Measurements from ENCODE around the gene RUNX3.

RUNX3 gene

DNA sequence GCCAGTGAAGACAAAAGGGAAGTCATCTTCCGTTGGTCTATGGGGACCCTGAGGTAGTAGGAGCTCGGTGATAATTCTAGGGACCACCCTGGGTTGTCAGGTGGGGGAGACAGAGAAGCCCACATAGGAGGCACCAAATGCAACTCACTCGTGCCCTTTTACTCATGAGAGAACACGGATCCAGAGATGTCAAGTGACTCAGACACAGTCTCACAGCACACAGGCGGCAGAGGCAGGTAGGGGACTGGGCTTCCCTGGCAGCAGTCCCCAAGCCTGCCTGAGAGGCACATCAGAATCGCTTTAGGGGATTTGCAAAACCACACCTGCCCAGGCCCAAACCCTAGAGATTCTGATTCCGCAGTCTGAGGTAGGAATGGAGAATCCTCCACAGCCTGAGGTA is 31.3 kb upstream of the RUNX3 start (continued):
- no peak for TF ChIP-seq EGR2 (tag by site-specific recombination; IDR thresholded peaks at IDR 0.05; ENCODE audit: low read depth)
- no peak for TF ChIP-seq ZNF341 (tag by site-specific recombination; IDR thresholded peaks at IDR 0.05; ENCODE audit: low read depth)

GRCh38 chr1:24960071-24960801 is 30.2 kb upstream of the RUNX3 start:
- no peak overlapping the region for H3K27ac ChIP-seq (ENCODE audit: extremely low read depth, low read depth, low read length)
- ChIA-PET CTCF (interaction anchor here (0.6 to 1.5 kb wide), 4 partner anchors 9 to 1210 kb away, joined by 3 to 8 read pairs (median 4); partner anchors contain the start of gene ZNF593), POLR2A (no interaction called here)
- no peaks in the 10 kb centered on the region for H3K9me3 ChIP-seq (ENCODE audit: control insufficient read depth, insufficient read depth, low read depth, low read length)
- no peak overlapping the region for H3K4me3 ChIP-seq (ENCODE audit: low read depth, low read length)
- H3K4me1 ChIP-seq (ENCODE audit: control insufficient read depth, insufficient read depth, low read length): no peaks in the 10 kb centered on the region
- TF ChIP-seq ZNF48 (tag by site-specific recombination; IDR thresholded peaks at IDR 0.05) (no peak), INSM2 (tag by site-specific recombination; IDR thresholded peaks at IDR 0.05) (no peak), ZNF664 (tag by site-specific recombination; IDR thresholded peaks at IDR 0.05) (peak; percentile 85)
- TF ChIP-seq, protein P1, sequence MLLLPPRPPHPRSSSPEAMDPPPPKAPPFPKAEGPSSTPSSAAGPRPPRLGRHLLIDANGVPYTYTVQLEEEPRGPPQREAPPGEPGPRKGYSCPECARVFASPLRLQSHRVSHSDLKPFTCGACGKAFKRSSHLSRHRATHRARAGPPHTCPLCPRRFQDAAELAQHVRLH (tag by site-specific recombination; IDR thresholded peaks at IDR 0.05): no peak
- H3K36me3 ChIP-seq (ENCODE audit: control insufficient read depth in 2 of 2, insufficient read depth in 1 of 2, low read length in 2 of 2): no peaks in the 10 kb centered on the region

- ChIA-PET CTCF (interaction anchor here (0.6 to 1.5 kb wide), 3 partner anchors 27 to 1210 kb away, joined by 3 to 8 read pairs (median 3); partner anchors contain the start of gene ZNF593), POLR2A (no interaction called here)
- no peaks in the 10 kb centered on the region for H3K9me3 ChIP-seq (ENCODE audit: control insufficient read depth, insufficient read depth, low read depth, low read length)
- no peaks in the 10 kb centered on the region for H3K36me3 ChIP-seq (ENCODE audit: control insufficient read depth in 2 of 2, insufficient read depth in 1 of 2, low read length in 2 of 2)
- no peak overlapping the region for H3K4me3 ChIP-seq (ENCODE audit: low read depth, low read length)
- no peak overlapping the region for H3K27ac ChIP-seq (ENCODE audit: extremely low read depth, low read depth, low read length)
- no peak for TF ChIP-seq ZNF610 (tag by site-specific recombination; IDR thresholded peaks at IDR 0.05; ENCODE audit: borderline replicate concordance)
- no peak for TF ChIP-seq MZF1 (tag by site-specific recombination; IDR thresholded peaks at IDR 0.05; ENCODE audit: borderline replicate concordance)
- no peak for TF ChIP-seq ZNF221 (tag by site-specific recombination; IDR thresholded peaks at IDR 0.05; ENCODE audit: borderline replicate concordance)
- no peak for TF ChIP-seq ZNF624 (tag by site-specific recombination; IDR thresholded peaks at IDR 0.05)
- no peak for TF ChIP-seq ZNF558 (tag by site-specific recombination; IDR thresholded peaks at IDR 0.05)
- no peak for TF ChIP-seq MEIS1 (CRISPR knock-in tag; IDR thresholded peaks at IDR 0.05; ENCODE audit: borderline replicate concordance)
- TF ChIP-seq ZBTB10 (tag by site-specific recombination; IDR thresholded peaks at IDR 0.05): no peak
- no peaks in the 10 kb centered on the region for H3K4me1 ChIP-seq (ENCODE audit: control insufficient read depth, insufficient read depth, low read length)
These were observed 29.5 kb upstream of the RUNX3 start for GRCh38 chr1:24959623-24959975.

All from HEK293 (cell line).